GM21737 (cell line): ENCODE measurements around the gene DMRTA2.

Experiments used
- ATAC-seq: cut with Tn5 transposase; IDR thresholded peaks from one replicate; pipeline ENCODE4 v1.9.1; 2021; ENCODE audit warnings: mild to moderate bottlenecking, moderate library complexity; ENCODE audit not compliant: unreplicated experiment

DMRTA2 gene

DNA sequence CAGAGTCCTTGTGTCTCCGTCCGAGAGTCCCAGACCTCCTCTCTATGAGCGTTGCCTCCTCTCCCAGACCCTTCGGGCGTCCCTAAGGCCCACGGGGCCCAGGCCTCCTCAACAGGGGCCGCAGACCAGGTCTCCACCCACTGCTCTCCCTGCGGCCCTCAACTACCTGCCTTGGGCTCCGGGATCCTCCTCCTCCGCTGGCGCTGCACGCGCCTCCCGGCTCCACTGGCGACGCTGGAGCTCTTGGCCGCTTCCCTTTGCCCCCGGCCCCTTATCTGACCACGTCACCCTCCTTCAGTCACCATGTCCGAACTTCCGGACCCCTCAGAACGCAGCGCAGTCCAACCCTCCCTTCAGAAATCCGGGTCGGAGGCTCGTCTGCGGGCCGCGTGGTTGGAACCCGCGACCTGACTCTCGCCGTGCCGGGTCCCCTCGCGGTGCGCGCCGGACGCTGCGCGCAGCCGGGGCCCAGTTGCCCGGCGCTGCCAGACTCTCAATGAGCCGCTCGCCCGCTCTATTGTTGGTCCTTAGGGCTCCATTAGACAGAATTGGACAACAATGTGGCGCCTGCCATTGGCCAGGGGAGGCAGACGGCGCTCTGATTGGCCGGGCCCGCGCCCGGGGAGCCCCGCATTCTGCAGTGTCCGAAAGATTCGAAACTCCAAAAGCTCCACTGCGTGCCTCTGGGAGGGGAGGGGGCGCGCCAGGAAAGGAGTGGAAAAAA, at the start of gene DMRTA2:
Gene DMRTA2 (minus strand): TSS at position 498 of the 724 bp plus-strand sequence. CDS start 1,907 bp downstream, outside the sequence.
- ATAC-seq: no peak

DNA sequence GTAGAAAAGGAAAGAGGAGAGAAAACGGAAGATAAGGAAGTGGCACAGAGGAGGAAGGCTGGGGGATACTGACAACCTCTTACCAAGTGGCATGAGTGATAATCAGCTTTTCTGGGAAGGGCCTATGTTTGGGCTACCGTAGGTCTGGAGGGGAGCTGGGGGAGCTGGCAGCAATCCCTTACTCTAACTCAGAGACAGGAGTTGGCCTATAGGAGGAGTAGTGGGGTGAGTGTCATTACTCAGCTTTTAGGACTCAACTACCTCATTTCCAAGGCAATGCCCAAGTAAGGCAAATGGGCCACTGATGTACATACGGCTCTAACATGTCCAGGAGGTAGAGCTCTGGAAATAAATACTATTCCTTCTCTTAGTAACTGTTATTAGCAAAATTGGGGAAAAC, 48.7 kb upstream of the DMRTA2 start:
- ATAC-seq: no peak

- ATAC-seq: no peak
Measured at GRCh38 chr1:50462964-50463363, 39.7 kb upstream of the DMRTA2 start.

- no peak for ATAC-seq
Measured at GRCh38 chr1:50458507-50458906, 35.3 kb upstream of the DMRTA2 start.

DNA sequence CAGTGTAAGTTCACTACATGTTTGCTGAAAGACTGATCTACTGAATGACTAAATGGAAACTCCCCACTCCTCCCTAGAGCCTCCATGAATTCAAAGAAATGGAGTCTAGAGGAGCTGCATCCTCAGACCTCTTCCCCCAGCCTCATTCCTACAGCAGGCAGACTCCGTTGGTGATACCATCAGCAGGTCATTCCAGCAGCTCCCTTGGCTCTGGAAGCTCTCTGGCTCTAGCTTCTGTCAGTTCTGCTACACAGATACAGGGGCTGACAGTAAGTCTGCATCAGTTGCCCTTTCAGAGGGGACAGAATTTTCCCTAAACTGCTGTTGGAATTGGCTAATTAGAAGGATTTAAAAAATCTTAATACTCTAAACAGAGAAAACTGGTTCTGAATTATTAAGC, 31.7 kb upstream of the DMRTA2 start:
- ATAC-seq: no peak

GRCh38 chr1:50453266-50453665, 30.0 kb upstream of the DMRTA2 start:
- no peak for ATAC-seq

- ATAC-seq: no peak
Measured at GRCh38 chr1:50452700-50453099, 29.5 kb upstream of the DMRTA2 start.

DNA sequence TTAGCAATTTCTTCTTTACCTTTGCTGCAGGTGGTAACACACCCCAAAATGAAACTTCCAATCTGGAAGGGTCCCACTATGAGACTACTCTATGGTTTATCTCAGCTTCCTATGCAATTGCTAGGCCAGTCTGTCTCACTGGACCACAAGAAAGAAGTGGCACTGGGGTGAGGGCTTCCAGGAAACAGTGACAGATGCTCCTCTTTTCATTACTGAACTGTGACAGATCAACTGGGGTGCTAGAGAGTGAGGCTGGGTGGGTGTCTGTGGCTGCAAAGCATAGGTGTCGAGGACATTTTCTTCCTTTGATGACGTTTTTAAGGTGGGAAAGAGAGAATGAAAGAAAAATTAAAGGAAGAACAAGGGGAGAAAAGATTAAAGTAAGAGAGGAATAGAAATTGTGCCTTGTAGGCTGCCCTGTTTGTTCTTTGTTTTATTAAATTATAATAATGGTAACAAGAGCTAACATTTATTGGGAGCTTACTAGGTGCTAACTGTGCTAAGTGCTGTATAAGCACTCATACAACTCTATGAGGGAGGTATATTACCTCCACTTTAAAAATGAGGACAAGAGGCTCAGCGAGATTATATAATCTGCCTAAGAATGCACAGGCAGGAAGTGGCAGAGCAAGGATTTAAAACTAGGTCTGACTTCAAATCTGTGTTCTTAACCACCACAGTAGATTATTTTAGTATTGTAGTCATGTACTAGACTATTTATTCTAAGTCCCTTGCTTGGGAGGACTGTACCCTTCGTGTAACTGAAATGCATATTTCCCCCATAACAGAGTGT, 27.8 kb upstream of the DMRTA2 start:
- ATAC-seq: no peak

GRCh38 chr1:50447961-50448360, 24.7 kb upstream of the DMRTA2 start:
- ATAC-seq: no peak

DNA sequence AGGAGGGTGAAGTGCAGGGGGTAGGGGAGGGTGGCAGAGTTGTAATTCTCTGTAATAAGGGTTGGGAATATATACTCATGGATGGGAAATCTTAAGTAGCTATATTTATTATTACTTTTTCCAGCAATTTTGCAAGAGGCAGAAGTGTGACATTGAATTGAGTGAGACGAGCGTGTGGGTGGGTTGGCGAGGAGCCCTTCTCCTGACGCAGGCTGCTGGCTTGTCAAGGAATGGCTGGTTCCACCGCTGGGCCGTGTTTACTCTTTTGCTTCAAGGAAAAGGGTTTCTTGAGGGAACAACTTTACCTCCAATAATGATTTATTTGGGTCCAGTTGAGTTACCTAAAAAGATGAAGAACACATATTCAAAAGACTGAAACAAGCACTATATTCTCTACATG, 17.9 kb upstream of the DMRTA2 start:
- no peak for ATAC-seq

GRCh38 chr1:50438945-50439344, 15.7 kb upstream of the DMRTA2 start:
- no peak for ATAC-seq

GRCh38 chr1:50436489-50436888, 13.2 kb upstream of the DMRTA2 start:
- ATAC-seq: no peak

GRCh38 chr1:50430010-50430405, 6.8 kb upstream of the DMRTA2 start:
- ATAC-seq: no peak

DNA sequence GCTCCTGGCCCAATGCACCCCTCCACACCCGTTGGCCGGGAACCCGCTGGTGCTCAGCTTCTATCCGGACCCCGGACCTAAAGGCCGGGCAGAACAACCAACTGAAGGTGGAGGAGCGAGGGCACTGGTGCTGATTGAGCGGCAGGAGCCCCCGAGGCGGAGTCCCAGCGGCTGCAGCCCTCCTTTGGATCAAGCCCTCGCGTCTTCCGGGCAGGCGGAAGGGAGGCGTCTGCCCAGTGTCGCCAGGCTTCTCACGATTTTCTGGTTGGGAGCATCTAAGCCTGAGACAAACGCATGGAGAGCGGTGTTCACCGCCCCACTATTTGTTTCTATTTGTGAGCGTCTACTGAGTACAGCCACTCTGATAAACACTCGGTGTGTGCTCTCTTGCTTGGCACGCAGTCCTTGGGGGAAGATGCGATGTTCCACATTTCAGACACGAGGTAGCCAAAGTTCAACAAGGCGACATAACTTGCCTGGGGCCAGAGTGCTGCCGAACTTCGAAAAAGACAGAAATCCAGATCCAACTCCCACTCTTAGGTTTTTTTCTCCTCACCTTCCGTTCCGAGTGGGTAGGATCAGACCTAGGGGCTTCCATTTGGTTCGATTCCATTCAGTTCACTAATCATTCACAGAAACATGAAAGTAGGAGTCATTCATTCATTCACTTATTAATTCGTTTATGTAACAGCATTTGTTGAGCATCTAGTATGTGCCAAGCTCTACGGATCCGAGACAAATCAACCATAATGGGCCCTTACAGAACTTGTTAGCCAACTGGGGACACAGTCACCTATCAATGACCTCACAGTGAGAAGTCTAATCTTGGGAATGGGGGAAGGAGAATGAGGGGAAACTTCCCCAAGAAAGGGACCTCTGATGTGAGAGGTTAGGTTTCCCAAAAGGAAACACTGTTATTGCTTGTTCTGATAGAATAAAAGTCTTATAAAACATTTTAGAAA, 4.9 kb upstream of the DMRTA2 start:
- ATAC-seq: no peak

- ATAC-seq: no peak
Measured at GRCh38 chr1:50427086-50427817, 4.0 kb upstream of the DMRTA2 start.

DNA sequence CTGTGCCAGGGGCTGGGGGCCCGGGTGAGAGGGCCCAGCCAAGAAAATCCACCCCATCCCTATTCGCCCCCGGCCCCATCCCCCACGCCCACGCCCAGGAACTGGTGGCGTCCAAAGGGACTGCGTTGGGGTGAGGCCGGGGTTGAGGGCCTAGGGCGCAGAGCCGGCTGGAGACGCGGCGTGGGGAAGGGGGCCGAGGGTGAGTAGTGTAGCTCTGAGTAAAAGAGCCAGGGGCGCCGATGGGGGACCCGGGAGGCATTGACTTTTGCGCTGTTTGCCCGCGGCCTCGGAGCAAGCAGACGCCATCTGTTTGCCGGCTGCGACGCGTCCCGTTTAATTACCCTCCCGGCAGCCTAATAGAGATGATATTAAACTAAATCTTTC, 3.5 kb upstream of the DMRTA2 start:
- no peak for ATAC-seq

DNA sequence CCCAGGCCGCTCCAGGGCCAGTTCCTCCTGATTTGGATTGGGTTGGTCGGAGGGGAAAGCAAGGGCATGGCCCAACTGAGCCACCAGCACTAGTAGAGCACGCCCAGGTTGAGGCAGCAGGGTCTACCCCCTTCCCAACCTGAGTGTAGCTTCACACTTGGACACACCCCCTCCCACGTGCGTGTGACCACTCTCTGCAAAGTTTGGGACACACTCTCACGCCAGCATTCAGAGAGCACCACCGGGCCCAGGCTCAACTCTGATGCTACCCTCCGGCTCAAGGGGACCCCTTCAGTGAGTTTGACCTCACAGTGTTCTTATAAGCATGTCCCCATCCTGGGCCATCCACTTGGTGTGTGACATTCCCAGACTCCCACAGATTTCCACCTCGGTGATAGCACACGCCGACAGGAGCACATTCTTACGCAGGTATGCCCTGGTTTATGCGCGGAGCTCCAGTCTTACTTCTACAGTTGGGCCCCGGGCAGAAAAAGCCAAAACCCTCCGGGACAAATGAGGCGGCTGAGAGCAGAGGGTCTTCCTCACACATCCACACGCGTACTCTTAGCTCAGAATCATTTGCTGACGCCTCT, 3.0 kb upstream of the DMRTA2 start:
- ATAC-seq: no peak

DNA sequence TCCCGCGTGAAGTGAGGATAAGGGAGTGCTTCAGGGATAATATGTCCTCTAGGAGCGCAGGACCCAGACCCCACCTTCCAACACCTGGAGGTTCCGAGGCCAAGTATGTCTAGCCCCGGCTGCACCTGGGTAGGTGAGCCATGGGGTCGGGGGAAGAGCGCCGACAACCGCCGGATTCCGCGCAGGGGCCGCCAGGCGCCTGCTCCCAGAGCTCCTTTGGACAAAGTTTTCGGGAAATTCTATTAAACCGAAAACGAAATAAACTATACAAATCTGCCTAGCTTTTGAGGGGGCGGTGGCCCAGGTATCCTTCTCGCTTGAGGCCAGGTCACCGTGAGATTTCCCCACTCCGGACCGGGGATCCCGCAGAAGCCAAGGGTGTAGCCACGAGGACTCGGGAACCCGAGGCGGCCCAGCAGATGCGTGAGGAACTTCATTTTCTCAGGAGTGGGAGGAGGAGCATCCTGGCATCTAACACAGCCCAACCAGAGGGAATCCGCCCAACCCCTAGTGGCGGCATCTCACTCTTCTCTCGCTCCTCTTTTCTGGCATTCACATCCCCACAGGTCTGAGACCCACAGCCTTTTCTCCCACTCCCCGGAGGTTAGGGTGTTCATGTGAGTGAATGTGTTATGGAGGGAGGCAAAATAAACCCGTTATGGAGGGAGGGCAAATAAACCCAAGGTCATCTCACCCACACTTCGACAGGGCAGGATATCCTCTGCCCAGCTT, 2.3 kb upstream of the DMRTA2 start:
- ATAC-seq: no peak

GRCh38 chr1:50424884-50425375, 1.7 kb upstream of the DMRTA2 start:
- ATAC-seq: no peak
